ENCODE data around the gene SH3PXD2A.

The SH3PXD2A gene

GRCh38 chr10:103688491-103688890 is 166.9 kb downstream of the SH3PXD2A start:
- H3K36me3 ChIP-seq (ENCODE audit: insufficient read depth, low read length) = no peaks in the 10 kb centered on the region
- no peak overlapping the region for H3K9ac ChIP-seq (ENCODE audit: low read depth, low read length)
- no peak overlapping the region for H3K27ac ChIP-seq (ENCODE audit: low read length)
- H3K4me2 ChIP-seq (ENCODE audit: insufficient read depth, low read length) = no peak overlapping the region
- no peaks in the 10 kb centered on the region for H3K9me3 ChIP-seq (ENCODE audit: insufficient read depth, low read length, severe bottlenecking)
- no peak overlapping the region for H2AFZ ChIP-seq (ENCODE audit: low read depth, low read length)
- no peaks in the 10 kb centered on the region for H3K4me1 ChIP-seq (ENCODE audit: insufficient read depth, low read length)
- no peak for TF ChIP-seq EZH2 (IDR thresholded peaks at IDR 0.05; ENCODE audit: borderline replicate concordance, low read depth, low read length, severe bottlenecking)
- no peak for TF ChIP-seq CTCF (IDR thresholded peaks at IDR 0.05; ENCODE audit: borderline replicate concordance, extremely low read depth, low read length, poor library complexity, severe bottlenecking)
- no peak overlapping the region for H3K4me3 ChIP-seq (ENCODE audit: low read depth in 1 of 2, low read length in 2 of 2)
- peaks cover 10% of the 10 kb centered on the region for H3K27me3 ChIP-seq (ENCODE audit: insufficient read depth, low read length, poor library complexity)
- no peak for ATAC-seq (ENCODE audit: insufficient read depth, low read depth)
- no peak for DNase-seq
- no peaks in the 10 kb centered on the region for H4K20me1 ChIP-seq (ENCODE audit: insufficient read depth, low read length)
- H3K79me2 ChIP-seq (ENCODE audit: insufficient read depth, low read length) = no peaks in the 10 kb centered on the region

GRCh38 chr10:103687718-103688117 is 167.7 kb downstream of the SH3PXD2A start:
- DNase-seq = no peak
- no peaks in the 10 kb centered on the region for H4K20me1 ChIP-seq (ENCODE audit: insufficient read depth, low read length)
- no peak for TF ChIP-seq EZH2 (IDR thresholded peaks at IDR 0.05; ENCODE audit: borderline replicate concordance, low read depth, low read length, severe bottlenecking)
- no peak for TF ChIP-seq CTCF (IDR thresholded peaks at IDR 0.05; ENCODE audit: borderline replicate concordance, extremely low read depth, low read length, poor library complexity, severe bottlenecking)
- H3K36me3 ChIP-seq (ENCODE audit: insufficient read depth, low read length) = no peaks in the 10 kb centered on the region
- no peak overlapping the region for H2AFZ ChIP-seq (ENCODE audit: low read depth, low read length)
- no peak overlapping the region for H3K4me2 ChIP-seq (ENCODE audit: insufficient read depth, low read length)
- no peaks in the 10 kb centered on the region for H3K4me1 ChIP-seq (ENCODE audit: insufficient read depth, low read length)
- H3K4me3 ChIP-seq (ENCODE audit: low read depth in 1 of 2, low read length in 2 of 2) = no peak overlapping the region
- no peak overlapping the region for H3K27ac ChIP-seq (ENCODE audit: low read length)
- no peak overlapping the region for H3K9ac ChIP-seq (ENCODE audit: low read depth, low read length)
- H3K9me3 ChIP-seq (ENCODE audit: insufficient read depth, low read length, severe bottlenecking) = no peaks in the 10 kb centered on the region
- H3K79me2 ChIP-seq (ENCODE audit: insufficient read depth, low read length) = no peaks in the 10 kb centered on the region
- ATAC-seq (ENCODE audit: insufficient read depth, low read depth) = no peak
- H3K27me3 ChIP-seq (ENCODE audit: insufficient read depth, low read length, poor library complexity) = peaks cover 7% of the 10 kb centered on the region

GRCh38 chr10:103687172-103687571 is 168.2 kb downstream of the SH3PXD2A start:
- TF ChIP-seq EZH2 (IDR thresholded peaks at IDR 0.05; ENCODE audit: borderline replicate concordance, low read depth, low read length, severe bottlenecking) = no peak
- TF ChIP-seq CTCF (IDR thresholded peaks at IDR 0.05; ENCODE audit: borderline replicate concordance, extremely low read depth, low read length, poor library complexity, severe bottlenecking) = no peak
- no peak overlapping the region for H3K27ac ChIP-seq (ENCODE audit: low read length)
- H3K36me3 ChIP-seq (ENCODE audit: insufficient read depth, low read length) = no peaks in the 10 kb centered on the region
- no peak overlapping the region for H3K4me2 ChIP-seq (ENCODE audit: insufficient read depth, low read length)
- H3K27me3 ChIP-seq (ENCODE audit: insufficient read depth, low read length, poor library complexity) = peaks cover 7% of the 10 kb centered on the region
- H3K9me3 ChIP-seq (ENCODE audit: insufficient read depth, low read length, severe bottlenecking) = no peaks in the 10 kb centered on the region
- H3K9ac ChIP-seq (ENCODE audit: low read depth, low read length) = no peak overlapping the region
- H3K4me1 ChIP-seq (ENCODE audit: insufficient read depth, low read length) = no peaks in the 10 kb centered on the region
- H3K79me2 ChIP-seq (ENCODE audit: insufficient read depth, low read length) = no peaks in the 10 kb centered on the region
- no peak overlapping the region for H3K4me3 ChIP-seq (ENCODE audit: low read depth in 1 of 2, low read length in 2 of 2)
- no peaks in the 10 kb centered on the region for H4K20me1 ChIP-seq (ENCODE audit: insufficient read depth, low read length)
- DNase-seq (no peak), ATAC-seq (ENCODE audit: insufficient read depth, low read depth) (no peak)
- no peak overlapping the region for H2AFZ ChIP-seq (ENCODE audit: low read depth, low read length)

All from DND-41 (cell line).